GM18870 (cell line): Measurements from ENCODE around the gene PARP15.
A peak's percentile ranks its signal among the peaks of the same experiment; 100 is the strongest.
"Not testable (repeated sequence)": the region's sequence is repeated elsewhere in the genome, so short reads cannot be mapped to it uniquely, and the experiment has no call there.

Experiments used
- ATAC-seq: cut with Tn5 transposase; IDR thresholded peaks from one replicate; pipeline ENCODE4 v1.9.1; 2021; ENCODE audit warnings: moderate library complexity; ENCODE audit not compliant: unreplicated experiment

Gene PARP15

DNA sequence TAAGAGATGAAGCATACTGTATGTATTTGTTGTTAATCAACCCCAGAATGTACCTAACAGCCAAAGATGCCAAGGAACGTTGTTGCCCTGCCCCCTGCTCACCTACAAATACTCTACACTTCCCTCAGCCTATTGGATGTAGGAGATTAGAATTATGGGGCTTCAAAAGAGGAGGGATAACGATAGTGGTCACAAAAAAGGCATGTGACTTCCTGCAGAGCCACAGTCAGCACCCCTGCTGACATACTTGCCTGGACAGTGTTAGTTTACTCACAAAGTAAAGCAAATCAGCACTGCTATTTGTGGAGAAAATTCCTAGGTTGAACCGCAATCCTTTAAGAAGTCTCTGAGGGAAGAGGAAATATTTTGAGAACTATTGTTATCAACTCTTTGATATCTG lies 37.9 kb downstream of the PARP15 start:
- ATAC-seq: no peak

DNA sequence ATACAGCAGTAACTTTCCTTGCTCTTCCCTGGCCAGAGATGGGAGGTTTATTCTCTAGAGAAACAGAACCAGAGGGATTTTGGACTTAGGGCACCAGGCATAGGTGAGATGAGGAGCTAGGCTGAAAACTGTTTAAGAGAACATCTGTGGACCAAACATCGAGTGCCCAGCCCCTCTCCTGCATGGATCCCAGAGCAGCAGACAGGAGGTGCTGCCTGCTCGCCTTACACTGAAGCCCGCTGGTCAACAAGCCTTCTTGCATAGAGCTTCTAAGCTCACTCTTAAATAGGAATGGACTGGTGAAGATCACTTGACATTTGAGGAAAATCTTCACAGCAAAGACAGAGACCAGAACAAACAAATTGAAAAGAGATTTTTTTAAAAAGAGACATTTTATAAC lies 41.2 kb downstream of the PARP15 start:
- no peak for ATAC-seq

DNA sequence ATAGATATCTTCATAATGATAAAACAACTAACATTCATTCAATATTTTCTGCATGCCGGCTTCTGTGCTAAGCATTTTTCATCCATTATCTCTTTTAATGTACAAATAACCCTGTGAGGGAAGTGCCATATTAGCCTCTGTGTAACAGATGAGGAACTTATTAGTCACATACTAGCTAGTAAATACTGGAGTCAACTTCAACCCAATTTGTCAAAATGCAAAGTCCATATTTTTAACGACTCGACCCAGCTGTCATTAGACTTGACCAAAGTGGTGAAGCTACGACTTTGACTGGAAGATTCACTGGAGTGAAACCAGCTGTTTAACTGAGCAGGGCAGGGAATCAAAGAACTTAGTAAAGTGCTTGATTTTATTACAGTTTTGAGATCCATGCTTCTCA lies 41.6 kb downstream of the PARP15 start:
- ATAC-seq: no peak

DNA sequence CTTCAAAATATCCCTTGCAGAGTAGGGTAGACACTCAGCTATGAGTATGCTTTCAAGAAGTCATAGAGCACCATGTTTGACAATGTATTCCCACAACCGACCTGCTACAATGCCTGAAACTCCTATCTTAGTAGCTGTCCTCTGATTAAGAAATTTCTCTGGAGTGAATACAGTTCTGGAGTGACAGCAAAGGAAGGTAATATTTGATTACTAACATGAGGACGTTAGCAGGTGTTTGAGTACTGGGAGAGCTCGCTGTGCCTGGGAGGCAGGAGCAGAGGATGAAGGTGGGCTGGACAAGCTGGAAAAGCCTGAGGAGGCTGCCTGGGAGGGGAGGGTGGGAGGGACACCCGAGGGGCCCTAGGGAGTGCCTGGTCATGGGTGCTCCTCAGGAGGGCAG lies 42.9 kb downstream of the PARP15 start:
- ATAC-seq: no peak

DNA sequence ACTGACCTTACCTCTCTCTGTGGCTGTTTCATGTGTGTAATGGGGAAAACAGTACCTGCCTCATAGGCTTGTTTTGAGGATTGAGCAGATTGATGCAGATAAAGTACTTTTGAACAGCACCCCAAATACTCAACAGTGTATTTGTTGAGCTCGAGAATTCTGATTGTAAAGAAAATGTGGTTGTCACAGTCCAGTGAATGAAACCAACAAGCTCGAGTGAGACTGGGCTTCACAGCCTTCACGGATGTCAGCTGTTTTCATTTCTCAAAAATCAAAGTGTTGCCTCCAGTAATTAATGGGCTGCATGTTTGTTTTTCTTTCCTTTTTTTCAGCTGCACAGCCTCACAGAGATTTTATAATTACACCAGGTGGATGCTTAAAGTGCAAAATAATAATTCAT lies 43.7 kb downstream of the PARP15 start:
- ATAC-seq: no peak

DNA sequence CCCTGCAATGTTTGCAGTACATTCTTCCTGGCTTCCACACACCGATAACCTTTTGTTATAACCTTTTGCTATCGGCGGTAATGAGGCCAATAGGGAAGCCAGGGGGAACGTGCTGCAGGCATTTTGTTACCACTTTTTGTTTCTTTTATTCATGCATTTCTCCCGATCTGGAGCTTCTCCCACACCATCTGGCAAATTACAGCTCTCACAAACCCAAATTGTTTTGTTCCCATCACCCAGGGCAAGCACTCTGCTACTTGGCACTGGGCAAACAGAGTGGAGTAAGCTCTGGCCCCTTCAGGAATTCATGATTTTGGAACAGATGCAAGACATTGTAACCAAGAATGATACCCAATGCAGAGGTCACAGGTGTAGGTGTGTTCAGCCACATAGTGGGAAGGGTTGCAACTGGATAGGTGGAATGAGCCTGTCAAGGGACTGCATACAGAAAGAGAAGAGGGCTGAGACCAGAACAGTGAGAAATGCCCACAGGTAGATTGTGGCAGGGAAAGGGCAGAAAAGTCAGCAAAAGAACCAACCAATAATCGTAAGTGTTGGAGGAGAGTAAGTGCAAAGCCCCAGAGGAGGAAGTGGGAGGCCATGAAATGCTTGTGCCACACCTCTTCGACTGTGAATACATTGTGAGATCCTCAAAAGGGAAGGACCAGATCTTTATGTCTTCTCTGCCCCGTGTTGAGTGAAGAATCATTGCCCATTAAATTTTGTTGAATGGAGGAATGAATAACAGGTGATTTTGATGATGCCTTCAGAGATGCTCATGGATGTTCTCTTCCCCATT lies 45.8 kb downstream of the PARP15 start:
- ATAC-seq: no peak

DNA sequence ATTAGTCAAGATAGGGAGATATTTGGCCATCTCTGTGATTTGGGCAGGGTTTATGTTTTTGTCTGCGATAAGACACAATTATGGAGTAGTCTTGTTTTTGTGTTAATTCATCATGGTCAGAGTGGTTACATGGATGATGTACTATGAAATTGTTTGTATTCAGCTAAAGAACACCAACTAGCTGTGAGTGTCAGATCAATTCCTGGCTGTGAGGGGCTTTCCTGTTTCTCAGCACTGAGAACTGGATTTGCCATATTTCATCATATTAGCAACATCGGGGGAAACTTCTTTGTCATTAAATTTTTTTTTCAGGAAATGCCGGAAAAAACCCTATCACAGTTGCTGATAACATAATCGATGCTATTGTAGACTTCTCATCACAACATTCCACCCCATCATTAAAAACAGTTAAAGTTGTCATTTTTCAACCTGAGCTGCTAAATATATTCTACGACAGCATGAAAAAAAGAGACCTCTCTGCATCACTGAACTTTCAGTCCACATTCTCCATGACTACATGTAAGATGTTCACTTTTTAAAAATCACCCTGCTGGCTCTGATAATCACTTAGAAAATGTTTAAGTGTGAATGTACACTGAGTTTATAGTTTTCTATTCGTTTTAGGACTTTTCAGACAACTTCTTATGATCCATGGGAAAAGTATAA lies 49.2 kb downstream of the PARP15 start:
- no peak for ATAC-seq

DNA sequence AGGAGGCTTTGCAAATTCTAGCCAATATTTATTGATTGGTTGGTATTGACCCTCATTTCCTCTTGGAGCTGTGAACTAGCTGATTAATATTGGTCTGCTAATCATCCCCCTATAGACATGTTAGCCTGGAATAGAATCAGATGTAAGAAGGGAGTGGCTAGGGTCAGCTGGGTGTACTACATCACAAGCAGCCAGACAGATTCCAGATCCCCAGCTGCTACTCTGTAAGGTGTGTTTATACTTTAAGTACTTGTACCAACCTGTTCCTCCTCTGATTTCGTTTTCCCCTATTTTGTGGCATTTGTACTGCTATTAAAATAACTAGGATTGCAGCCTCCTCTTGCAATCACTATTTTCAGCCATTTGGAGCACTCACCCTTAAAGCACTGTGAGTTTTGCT lies 49.9 kb downstream of the PARP15 start:
- ATAC-seq: no peak

DNA sequence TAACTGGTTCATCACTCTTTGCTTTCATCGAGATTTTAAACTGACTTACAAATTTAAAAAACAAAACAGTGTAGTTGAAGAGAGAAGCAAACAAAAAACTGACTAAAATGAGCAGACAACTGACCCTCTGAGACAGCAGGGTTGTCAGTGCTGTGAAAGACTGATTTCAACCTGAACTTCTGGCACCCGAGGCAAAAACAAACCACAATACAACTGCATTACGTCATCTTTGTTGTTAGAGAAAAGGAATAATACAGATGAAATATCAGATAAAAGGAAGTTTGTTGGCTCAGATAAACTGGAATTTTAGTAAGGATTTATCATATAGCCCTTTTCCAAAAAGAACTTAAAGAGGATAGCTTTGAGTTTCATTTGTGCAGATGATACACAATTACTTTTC lies 51.1 kb downstream of the PARP15 start:
- ATAC-seq: no peak

DNA sequence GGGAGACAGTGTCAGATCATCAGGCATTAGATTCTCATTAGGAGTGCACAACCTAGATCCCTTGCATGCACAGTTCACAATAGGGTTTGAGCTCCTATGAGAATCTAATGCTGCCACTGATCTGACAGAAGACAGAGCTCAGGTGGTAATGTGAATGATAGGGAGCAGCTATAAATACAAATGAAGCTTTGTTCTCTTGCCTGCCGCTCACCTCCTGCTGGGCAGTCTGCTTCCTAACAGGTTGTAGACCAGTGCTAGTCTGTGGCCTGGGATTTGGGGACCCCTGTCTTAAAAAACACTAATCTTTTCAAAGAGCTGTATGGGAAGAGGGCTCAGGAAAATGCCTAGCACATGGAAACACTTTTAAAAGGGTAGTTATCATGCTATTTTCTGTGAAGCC lies 52.3 kb downstream of the PARP15 start:
- no peak for ATAC-seq

DNA sequence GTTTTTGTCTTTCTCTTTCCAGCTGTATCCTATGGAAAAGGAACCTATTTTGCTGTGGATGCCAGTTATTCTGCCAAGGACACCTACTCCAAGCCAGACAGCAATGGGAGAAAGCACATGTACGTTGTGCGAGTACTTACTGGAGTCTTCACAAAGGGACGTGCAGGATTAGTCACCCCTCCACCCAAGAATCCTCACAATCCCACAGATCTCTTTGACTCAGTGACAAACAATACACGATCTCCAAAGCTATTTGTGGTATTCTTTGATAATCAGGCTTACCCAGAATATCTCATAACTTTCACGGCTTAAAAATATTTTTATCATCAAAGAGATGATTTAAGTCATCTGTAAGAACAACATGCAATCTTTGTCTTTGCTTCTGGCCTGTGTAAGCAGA lies 58.3 kb downstream of the PARP15 start:
- ATAC-seq: no peak

DNA sequence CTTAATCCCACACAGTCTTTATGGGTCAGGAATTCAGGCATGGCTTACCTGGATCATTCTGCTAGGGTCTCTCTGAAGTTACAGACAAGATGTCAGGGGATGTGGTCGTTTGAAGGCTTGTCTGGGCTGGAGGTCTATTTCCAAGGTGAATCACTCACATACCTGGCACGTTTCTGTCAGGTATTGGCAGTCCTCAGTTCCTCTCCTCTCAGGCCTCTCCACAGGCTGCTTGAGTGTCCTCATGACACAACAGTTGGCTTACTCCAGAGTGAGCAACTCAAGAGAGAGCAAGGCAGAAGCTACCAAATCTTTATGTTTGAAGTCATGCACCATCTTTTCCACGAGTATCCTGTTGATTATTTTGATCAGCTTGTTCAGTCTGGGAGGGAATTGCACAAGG lies 59.2 kb downstream of the PARP15 start:
- no peak for ATAC-seq

DNA sequence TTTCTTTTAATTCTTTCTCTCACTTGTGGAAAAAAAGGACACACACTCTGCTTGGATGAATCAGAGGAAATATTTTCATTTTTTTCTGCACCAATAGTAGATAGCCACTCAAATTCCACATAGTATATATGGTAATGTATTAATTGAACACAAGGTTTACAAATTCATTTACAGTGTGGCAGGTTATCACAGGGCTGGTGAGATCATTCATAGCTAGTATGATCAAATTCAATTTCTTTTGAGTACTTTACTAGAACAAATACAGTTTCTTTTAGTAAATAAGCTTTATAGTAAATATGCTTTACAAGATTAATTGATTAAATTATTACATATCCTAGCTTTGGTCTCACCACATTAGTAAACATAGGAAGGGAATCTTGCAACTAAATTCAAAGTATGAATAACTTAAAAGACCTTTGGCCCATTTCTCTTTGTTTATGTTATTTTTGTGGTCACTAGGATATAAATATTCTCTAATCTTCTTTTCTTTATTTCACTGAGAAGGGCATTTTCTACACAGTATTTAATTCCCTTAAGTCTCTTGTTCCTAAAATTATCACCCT lies 63.1 kb downstream of the PARP15 start:
- no peak for ATAC-seq

DNA sequence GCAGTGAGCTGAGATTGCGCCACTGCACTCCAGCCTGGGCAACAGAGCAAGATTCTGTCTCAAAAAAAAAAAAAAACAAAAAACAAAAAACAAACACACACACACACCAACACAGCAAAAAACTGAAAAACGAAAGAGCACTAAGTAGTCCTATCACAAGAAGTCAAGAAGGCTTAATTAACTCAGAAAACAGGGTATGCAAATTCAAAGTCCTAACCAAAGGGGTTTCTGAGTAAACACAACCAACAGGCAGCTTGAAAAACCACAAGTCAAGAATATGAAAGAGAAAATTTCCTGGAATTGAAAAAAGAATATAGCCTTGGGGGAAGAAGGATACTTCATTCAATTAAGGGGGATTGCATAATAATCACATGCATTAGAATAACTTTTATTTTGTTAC lies 65.5 kb downstream of the PARP15 start:
- peak; percentile 84 for ATAC-seq

DNA sequence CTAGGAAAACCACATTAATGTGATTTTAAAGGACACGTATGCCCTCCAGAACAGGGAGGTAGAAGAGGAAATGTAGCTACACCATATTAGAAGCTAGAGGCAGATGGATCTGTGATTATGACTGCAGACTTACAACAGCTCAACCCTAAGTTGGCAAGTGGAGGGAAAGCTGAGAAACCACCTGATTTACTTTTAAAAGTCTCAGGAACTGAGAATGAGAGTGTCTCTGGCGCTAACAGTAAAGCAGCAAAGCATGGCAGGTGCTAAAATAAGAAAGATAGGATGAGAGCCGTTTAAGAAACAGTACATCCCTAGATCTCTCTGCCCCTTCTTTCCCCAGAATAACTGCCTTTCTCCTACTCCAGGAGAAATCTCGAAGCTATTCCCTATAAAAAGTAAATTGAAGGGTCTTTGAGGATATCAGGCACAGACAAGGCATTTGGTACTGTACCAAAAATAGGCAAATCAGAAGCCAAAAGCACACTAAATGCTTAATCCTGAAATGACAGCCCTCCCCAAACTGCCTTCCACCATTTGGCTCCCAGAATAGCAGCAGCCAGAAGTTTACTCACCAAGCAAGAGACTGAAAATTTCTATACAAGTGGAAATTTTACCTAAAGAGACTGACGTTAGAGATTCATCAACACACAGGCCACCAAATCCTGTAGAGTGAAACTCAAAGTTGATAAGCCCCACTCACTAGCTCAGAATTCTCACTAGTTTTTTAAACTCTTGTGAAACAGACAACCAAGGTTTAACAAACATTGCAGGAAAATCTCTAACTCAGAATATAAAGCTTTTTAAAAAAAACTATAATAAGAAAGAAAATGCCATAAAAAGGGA lies 68.9 kb downstream of the PARP15 start:
- no peak for ATAC-seq

DNA sequence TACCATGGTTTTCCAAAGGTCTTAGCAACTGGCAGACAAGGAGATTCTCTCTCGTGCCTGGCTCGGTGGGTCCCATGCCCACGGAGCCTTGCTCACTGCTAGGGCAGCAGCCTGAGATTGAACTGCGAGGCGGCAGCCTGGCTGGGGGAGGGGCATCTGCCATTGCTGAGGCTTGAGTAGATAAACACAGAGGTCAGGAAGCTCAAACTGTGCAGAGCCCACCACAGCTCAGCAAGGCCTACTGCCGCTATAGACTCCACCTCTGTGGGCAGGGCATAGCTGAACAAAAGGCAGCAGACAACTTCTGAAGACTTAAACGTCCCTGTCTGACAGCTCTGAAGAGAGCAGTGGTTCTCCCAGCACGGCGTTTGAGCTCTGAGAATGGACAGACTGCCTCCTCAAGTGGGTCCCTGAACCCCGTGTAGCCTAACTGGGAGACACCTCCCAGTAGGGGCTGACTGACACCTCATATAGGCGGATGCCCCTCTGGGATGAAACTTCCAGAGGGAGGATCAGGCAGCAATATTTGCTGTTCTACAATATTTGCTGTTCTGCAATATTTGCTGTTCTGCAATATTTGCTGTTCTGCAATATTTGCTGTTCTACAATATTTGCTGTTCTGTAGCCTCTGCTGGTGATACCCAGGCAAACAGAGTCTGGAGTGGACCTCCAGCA lies 73.9 kb downstream of the PARP15 start:
- ATAC-seq: not testable (repeated sequence)

DNA sequence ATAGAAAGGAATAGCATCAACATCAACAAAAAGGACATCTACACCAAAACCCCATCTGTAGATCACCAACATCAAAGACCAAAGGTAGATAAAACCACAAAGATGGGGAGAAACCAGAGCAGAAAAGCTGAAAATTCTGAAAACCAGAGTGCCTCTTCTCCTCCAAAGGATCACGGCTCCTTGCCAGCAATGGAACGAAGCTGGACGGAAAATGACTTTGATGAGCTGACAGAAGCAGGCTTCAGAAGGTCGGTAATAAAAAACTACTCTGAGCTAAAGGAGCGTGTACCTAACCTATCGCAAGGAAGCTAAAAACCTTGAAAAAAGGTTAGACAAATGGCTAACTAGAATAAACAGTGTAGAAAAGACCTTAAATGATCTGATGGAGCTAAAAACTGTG lies 74.5 kb downstream of the PARP15 start:
- ATAC-seq: not testable (repeated sequence)

DNA sequence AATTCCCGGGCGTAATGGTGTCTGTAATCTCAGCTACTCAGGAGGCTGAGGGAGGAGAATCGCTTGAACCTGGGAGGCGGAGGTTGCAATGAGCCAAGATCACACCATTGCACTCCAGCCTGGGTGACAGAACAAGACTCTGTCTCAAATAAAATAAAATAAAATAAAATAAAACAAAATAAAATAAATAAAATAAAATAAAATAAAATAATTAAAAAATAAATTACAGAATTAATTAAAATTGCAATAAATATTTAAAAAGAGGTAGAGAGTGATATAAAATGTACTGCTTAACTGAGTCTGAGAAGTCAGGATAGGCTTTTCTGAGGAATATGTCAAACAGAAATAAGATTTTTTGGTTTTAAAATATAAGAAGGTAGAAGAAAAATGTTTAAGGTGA lies 80.9 kb downstream of the PARP15 start:
- not testable (repeated sequence) for ATAC-seq

DNA sequence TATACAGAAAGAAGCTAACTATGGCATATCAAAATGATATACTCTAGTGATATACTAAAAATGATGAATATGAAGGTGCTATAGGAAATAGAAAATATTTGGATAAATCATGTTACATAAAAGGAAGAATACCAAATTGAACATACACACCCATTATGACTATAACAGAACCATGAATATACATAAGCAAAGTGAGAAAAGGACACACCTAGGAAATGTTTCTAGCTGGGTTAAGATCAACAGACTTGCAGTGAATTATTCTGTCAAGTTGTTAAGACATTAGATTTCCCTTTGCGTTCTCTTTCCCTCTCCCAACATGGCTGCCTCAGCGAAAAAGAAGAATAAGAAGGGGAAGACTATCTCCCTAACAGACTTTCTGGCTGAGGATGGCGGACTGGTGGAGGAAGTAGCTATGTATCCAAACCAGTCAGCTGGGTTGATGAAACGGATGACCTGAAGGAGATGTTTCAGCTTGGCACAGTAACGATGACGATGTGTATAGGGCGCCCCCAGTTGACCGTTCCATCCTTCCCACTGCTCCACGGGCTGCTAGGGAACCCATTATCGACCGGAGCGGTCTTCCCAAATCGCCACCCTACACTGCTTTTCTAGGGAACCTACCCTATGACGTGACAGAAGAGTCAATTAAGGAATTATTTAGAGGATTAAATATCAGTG lies 83.0 kb downstream of the PARP15 start:
- ATAC-seq: no peak

DNA sequence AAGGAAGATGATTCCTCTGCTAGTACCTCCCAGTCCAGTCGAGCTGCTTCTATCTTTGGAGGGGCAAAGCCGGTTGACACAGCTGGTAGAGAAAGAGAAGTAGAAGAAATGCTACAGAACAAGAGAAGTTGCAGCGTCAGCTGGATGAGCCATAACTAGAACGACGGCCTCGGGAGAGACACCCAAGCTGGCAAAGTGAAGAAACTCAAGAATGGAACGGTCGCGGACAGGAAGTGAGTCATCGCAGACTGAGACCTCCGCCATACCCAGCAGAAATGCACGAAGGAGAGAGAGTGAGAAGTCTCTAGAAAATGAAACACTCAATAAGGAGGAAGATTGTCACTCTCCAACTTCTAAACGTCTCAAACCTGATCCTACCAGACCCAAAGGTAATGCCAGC lies 84.2 kb downstream of the PARP15 start:
- no peak for ATAC-seq
